A204.1 (cell line): ENCODE results near the gene LRRC36.

Experiments
- FAIRE-seq: peaks from 2 replicates; lab custom pipeline; 2012; peaks lifted over from hg19 to GRCh38; lab: Jason Lieb, UNC

The LRRC36 gene

GRCh38 chr16:67294171-67294757 is 32.4 kb upstream of the LRRC36 start:
- FAIRE-seq: no peak

GRCh38 chr16:67294938-67295361 is 31.7 kb upstream of the LRRC36 start:
- no peak for FAIRE-seq

GRCh38 chr16:67296420-67296819 is 30.2 kb upstream of the LRRC36 start:
- FAIRE-seq: no peak

- FAIRE-seq: no peak
These were observed 28.3 kb upstream of the LRRC36 start for GRCh38 chr16:67298277-67298676.

GRCh38 chr16:67299269-67299668 is 27.3 kb upstream of the LRRC36 start:
- no peak for FAIRE-seq

GRCh38 chr16:67301080-67301782 is 25.4 kb upstream of the LRRC36 start:
- FAIRE-seq: no peak

GRCh38 chr16:67302076-67302475 is 24.5 kb upstream of the LRRC36 start:
- FAIRE-seq: no peak

GRCh38 chr16:67302970-67303369 is 23.6 kb upstream of the LRRC36 start:
- no peak for FAIRE-seq

- FAIRE-seq: no peak
These were observed 22.6 kb upstream of the LRRC36 start for GRCh38 chr16:67304020-67304419.

GRCh38 chr16:67305216-67306071 is 21.2 kb upstream of the LRRC36 start:
- no peak for FAIRE-seq

GRCh38 chr16:67310561-67310960 is 16.1 kb upstream of the LRRC36 start:
- no peak for FAIRE-seq

GRCh38 chr16:67311607-67312488 is 14.8 kb upstream of the LRRC36 start:
- no peak for FAIRE-seq

- no peak for FAIRE-seq
These were observed 13.9 kb upstream of the LRRC36 start for GRCh38 chr16:67312719-67313118.

- no peak for FAIRE-seq
These were observed 8.8 kb upstream of the LRRC36 start for GRCh38 chr16:67317853-67318252.

GRCh38 chr16:67326115-67326471 is 522 bp upstream of the LRRC36 start:
- FAIRE-seq: no peak

- FAIRE-seq: no peak
These were observed 1.1 kb downstream of the LRRC36 start for GRCh38 chr16:67327743-67328142.

- no peak for FAIRE-seq
These were observed 3.3 kb downstream of the LRRC36 start for GRCh38 chr16:67329901-67330300.

- FAIRE-seq: no peak
These were observed 6.7 kb downstream of the LRRC36 start for GRCh38 chr16:67333315-67333714.

GRCh38 chr16:67336116-67336515 is 9.5 kb downstream of the LRRC36 start:
- no peak for FAIRE-seq

- FAIRE-seq: no peak
These were observed 10.0 kb downstream of the LRRC36 start for GRCh38 chr16:67336648-67337047.

GRCh38 chr16:67339453-67339852 is 12.8 kb downstream of the LRRC36 start:
- no peak for FAIRE-seq

GRCh38 chr16:67341250-67341649 is 14.6 kb downstream of the LRRC36 start:
- FAIRE-seq: no peak
